Measurements from ENCODE around the gene FN3KRP.
A peak's percentile ranks its signal among the peaks of the same experiment; 100 is the strongest.

DNA sequence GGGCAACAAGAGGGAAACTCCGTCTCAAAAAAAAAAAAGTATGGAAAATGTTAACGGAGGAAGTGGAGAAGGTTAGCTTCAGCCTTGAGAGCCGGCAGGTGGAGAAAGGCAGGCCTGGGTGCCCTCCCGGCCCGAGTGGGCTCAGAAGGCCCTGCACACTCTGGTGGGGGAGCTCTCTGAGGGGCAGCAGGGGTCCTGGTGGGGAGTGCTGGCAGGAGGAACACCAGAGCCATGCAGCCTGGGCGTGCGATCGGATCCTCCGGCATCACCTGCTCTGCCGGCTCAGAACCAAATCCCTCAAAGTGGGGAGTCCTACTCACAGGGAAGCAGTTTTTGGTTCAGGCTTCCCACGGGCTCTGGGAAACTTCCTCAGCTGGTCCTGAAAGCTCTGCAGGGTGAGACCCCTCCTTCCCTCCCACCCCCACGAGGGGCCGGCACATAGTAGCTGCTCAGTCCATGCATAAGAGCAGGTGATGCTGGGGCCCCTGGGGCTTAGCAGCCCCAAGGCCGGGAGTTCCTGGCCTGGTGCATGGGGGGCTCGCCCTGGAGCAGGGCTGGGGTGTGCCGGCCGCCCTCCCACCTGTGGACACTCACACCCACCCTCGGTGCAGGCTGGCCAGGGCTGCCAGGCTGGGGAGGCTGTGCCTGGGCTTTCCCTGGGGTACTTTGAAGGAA lies 20.1 kb downstream of the FN3KRP start:
- peak in 1 of 2 donors; percentile 21 for TF ChIP-seq POLR2A (IDR thresholded peaks at IDR 0.05)
- TF ChIP-seq, protein P1, sequence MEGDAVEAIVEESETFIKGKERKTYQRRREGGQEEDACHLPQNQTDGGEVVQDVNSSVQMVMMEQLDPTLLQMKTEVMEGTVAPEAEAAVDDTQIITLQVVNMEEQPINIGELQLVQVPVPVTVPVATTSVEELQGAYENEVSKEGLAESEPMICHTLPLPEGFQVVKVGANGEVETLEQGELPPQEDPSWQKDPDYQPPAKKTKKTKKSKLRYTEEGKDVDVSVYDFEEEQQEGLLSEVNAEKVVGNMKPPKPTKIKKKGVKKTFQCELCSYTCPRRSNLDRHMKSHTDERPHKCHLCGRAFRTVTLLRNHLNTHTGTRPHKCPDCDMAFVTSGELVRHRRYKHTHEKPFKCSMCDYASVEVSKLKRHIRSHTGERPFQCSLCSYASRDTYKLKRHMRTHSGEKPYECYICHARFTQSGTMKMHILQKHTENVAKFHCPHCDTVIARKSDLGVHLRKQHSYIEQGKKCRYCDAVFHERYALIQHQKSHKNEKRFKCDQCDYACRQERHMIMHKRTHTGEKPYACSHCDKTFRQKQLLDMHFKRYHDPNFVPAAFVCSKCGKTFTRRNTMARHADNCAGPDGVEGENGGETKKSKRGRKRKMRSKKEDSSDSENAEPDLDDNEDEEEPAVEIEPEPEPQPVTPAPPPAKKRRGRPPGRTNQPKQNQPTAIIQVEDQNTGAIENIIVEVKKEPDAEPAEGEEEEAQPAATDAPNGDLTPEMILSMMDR (IDR thresholded peaks at IDR 0.05), result no peak

Data from adrenal gland (tissue), 5 donors.